ENCODE data around the gene ADAMTSL1.

Gene ADAMTSL1

GRCh38 chr9:18610956-18611355 is 137.0 kb downstream of the ADAMTSL1 start:
- Histone ChIP-seq H3K4me1 (ENCODE audit: control insufficient read depth in 1 of 2, insufficient read depth in 2 of 2, low read length in 2 of 2) (peaks cover 0 to 21% of the 10 kb centered on the region in 2 donors), H3K36me3 (ENCODE audit: control insufficient read depth in 1 of 2, insufficient read depth in 2 of 2, low read length in 2 of 2) (no peaks in the 10 kb centered on the region), H3K27me3 (ENCODE audit: low read depth, low read length) (no peaks in the 10 kb centered on the region), H3K9me3 (ENCODE audit: control insufficient read depth in 1 of 2, low read length in 2 of 2) (no peaks in the 10 kb centered on the region), H3K4me3 (ENCODE audit: low read depth in 1 of 2, low read length in 2 of 2) (no peak overlapping the region), H3K27ac (ENCODE audit: low read length) (no peak overlapping the region)

DNA sequence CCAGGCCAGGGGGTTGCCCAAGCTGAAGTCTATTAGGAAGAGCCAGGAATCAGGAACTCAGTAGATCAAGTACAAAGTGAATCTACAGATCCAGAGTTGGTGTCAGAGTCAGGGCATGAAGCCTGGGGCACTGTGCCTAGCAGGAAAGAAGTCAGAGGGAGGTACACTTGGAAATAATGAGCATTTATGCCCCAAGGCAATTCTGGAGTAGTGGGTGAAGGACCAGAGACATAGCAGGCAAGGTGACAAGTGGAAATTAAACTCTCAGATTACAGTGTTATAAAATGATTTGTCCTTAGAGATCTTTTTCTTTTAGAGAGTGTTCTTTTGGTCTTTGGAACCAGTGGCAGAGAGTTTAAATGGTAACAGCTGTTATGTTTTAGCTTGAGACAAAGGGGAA is 138.0 kb downstream of the ADAMTSL1 start:
- H3K4me3 ChIP-seq (ENCODE audit: low read depth in 1 of 2, low read length in 2 of 2) = no peak overlapping the region

DNA sequence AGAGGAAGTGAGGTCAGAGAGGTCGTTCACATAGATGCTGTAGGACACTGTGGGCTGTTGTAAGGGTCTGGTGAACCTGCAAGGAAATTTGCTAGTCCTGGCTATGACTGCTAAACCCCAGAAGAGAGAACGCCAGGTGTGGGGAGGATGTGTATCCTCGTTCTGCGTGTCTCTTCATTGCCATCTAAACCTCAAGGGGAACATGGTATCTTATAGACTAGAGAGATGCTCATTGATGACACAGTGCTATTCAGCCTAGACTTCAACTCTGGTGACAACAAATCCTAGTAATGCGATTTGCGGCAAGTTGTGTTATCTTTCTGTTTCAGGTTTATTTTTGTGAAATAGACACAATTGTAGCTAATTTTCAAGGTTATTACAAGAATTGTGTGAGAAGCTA is 140.2 kb downstream of the ADAMTSL1 start:
- H3K4me3 ChIP-seq (ENCODE audit: low read depth in 1 of 2, low read length in 2 of 2) = no peak overlapping the region
- peaks cover 0 to 9% of the 10 kb centered on the region in 2 donors for H3K4me1 ChIP-seq (ENCODE audit: control insufficient read depth in 1 of 2, insufficient read depth in 2 of 2, low read length in 2 of 2)
- H3K9me3 ChIP-seq (ENCODE audit: control insufficient read depth in 1 of 2, low read length in 2 of 2) = no peaks in the 10 kb centered on the region
- no peaks in the 10 kb centered on the region for H3K36me3 ChIP-seq (ENCODE audit: control insufficient read depth in 1 of 2, insufficient read depth in 2 of 2, low read length in 2 of 2)
- H3K27ac ChIP-seq (ENCODE audit: low read length) = no peak overlapping the region
- no peaks in the 10 kb centered on the region for H3K27me3 ChIP-seq (ENCODE audit: low read depth, low read length)

More for the DNA sequence above, 138.0 kb downstream of the ADAMTSL1 start:
- Histone ChIP-seq H3K27ac (ENCODE audit: low read length) (no peak overlapping the region), H3K27me3 (ENCODE audit: low read depth, low read length) (no peaks in the 10 kb centered on the region), H3K4me1 (ENCODE audit: control insufficient read depth in 1 of 2, insufficient read depth in 2 of 2, low read length in 2 of 2) (peaks cover 0 to 11% of the 10 kb centered on the region in 2 donors), H3K36me3 (ENCODE audit: control insufficient read depth in 1 of 2, insufficient read depth in 2 of 2, low read length in 2 of 2) (no peaks in the 10 kb centered on the region), H3K9me3 (ENCODE audit: control insufficient read depth in 1 of 2, low read length in 2 of 2) (no peaks in the 10 kb centered on the region)

DNA sequence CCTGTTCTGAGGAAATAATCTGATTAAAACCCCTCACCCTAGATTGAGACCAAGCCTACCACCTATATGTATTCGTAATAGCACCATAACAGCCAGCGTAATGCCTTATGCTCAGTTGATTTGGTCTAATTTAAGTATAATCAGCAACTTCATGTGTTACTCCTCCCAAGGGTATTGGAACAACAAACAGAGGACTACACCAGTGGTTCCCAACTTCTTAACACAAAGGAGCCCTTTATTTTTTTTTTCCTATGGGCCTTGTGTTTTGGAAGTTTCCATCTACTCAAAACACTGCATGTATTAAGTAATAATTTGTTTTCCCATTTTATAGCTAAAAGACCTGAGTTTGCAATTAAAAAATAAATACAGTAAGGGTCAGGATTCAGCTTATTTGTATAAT is 140.7 kb downstream of the ADAMTSL1 start:
- Histone ChIP-seq H3K9me3 (ENCODE audit: control insufficient read depth in 1 of 2, low read length in 2 of 2) (no peaks in the 10 kb centered on the region), H3K4me3 (ENCODE audit: low read depth in 1 of 2, low read length in 2 of 2) (no peak overlapping the region), H3K36me3 (ENCODE audit: control insufficient read depth in 1 of 2, insufficient read depth in 2 of 2, low read length in 2 of 2) (no peaks in the 10 kb centered on the region), H3K27me3 (ENCODE audit: low read depth, low read length) (no peaks in the 10 kb centered on the region), H3K27ac (ENCODE audit: low read length) (no peak overlapping the region), H3K4me1 (ENCODE audit: control insufficient read depth in 1 of 2, insufficient read depth in 2 of 2, low read length in 2 of 2) (peaks cover 0 to 9% of the 10 kb centered on the region in 2 donors)

- Histone ChIP-seq H3K4me1 (ENCODE audit: control insufficient read depth in 1 of 2, insufficient read depth in 2 of 2, low read length in 2 of 2) (peaks cover 0 to 3% of the 10 kb centered on the region in 2 donors), H3K27me3 (ENCODE audit: low read depth, low read length) (no peaks in the 10 kb centered on the region), H3K4me3 (ENCODE audit: low read depth in 1 of 2, low read length in 2 of 2) (no peak overlapping the region), H3K36me3 (ENCODE audit: control insufficient read depth in 1 of 2, insufficient read depth in 2 of 2, low read length in 2 of 2) (no peaks in the 10 kb centered on the region), H3K27ac (ENCODE audit: low read length) (no peak overlapping the region), H3K9me3 (ENCODE audit: control insufficient read depth in 1 of 2, low read length in 2 of 2) (no peaks in the 10 kb centered on the region)
Observed at GRCh38 chr9:18616976-18617375, 143.0 kb downstream of the ADAMTSL1 start.

GRCh38 chr9:18617759-18618158 is 143.8 kb downstream of the ADAMTSL1 start:
- H3K27me3 ChIP-seq (ENCODE audit: low read depth, low read length) = no peaks in the 10 kb centered on the region
- no peaks in the 10 kb centered on the region for H3K9me3 ChIP-seq (ENCODE audit: control insufficient read depth in 1 of 2, low read length in 2 of 2)
- H3K36me3 ChIP-seq (ENCODE audit: control insufficient read depth in 1 of 2, insufficient read depth in 2 of 2, low read length in 2 of 2) = no peaks in the 10 kb centered on the region
- no peak overlapping the region for H3K27ac ChIP-seq (ENCODE audit: low read length)
- no peak overlapping the region for H3K4me3 ChIP-seq (ENCODE audit: low read depth in 1 of 2, low read length in 2 of 2)
- H3K4me1 ChIP-seq (ENCODE audit: control insufficient read depth in 1 of 2, insufficient read depth in 2 of 2, low read length in 2 of 2) = no peaks in the 10 kb centered on the region

DNA sequence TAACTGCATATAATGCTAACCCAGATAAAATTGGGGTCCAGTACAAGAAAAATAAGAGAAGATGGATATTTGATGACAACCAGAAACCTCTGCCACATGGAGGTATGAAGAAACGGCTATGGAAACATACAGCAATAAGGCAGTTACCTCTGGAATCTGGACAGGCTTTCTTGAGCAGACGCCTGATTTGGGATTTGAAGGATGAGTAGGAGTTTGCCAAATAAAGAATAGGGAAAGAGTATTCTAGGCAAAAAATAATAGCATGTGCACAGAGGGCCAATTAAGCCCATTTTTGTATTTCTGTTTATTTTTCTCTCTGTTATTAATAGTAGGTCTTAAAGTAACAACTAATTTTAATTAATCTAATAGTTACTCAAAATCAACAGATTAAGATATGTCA is 144.9 kb downstream of the ADAMTSL1 start:
- no peaks in the 10 kb centered on the region for H3K36me3 ChIP-seq (ENCODE audit: control insufficient read depth in 1 of 2, insufficient read depth in 2 of 2, low read length in 2 of 2)
- no peaks in the 10 kb centered on the region for H3K4me1 ChIP-seq (ENCODE audit: control insufficient read depth in 1 of 2, insufficient read depth in 2 of 2, low read length in 2 of 2)
- H3K4me3 ChIP-seq (ENCODE audit: low read depth in 1 of 2, low read length in 2 of 2) = no peak overlapping the region
- H3K27ac ChIP-seq (ENCODE audit: low read length) = no peak overlapping the region
- H3K27me3 ChIP-seq (ENCODE audit: low read depth, low read length) = no peaks in the 10 kb centered on the region
- no peaks in the 10 kb centered on the region for H3K9me3 ChIP-seq (ENCODE audit: control insufficient read depth in 1 of 2, low read length in 2 of 2)

- Histone ChIP-seq H3K27me3 (ENCODE audit: low read depth, low read length) (no peaks in the 10 kb centered on the region), H3K9me3 (ENCODE audit: control insufficient read depth in 1 of 2, low read length in 2 of 2) (no peaks in the 10 kb centered on the region), H3K27ac (ENCODE audit: low read length) (no peak overlapping the region), H3K4me3 (ENCODE audit: low read depth in 1 of 2, low read length in 2 of 2) (no peak overlapping the region), H3K36me3 (ENCODE audit: control insufficient read depth in 1 of 2, insufficient read depth in 2 of 2, low read length in 2 of 2) (no peaks in the 10 kb centered on the region), H3K4me1 (ENCODE audit: control insufficient read depth in 1 of 2, insufficient read depth in 2 of 2, low read length in 2 of 2) (no peaks in the 10 kb centered on the region)
Observed at GRCh38 chr9:18622186-18622836, 148.4 kb downstream of the ADAMTSL1 start.

- Histone ChIP-seq H3K4me1 (ENCODE audit: control insufficient read depth in 1 of 2, insufficient read depth in 2 of 2, low read length in 2 of 2) (no peaks in the 10 kb centered on the region), H3K4me3 (ENCODE audit: low read depth in 1 of 2, low read length in 2 of 2) (no peak overlapping the region), H3K27me3 (ENCODE audit: low read depth, low read length) (no peaks in the 10 kb centered on the region), H3K27ac (ENCODE audit: low read length) (no peak overlapping the region), H3K9me3 (ENCODE audit: control insufficient read depth in 1 of 2, low read length in 2 of 2) (no peaks in the 10 kb centered on the region), H3K36me3 (ENCODE audit: control insufficient read depth in 1 of 2, insufficient read depth in 2 of 2, low read length in 2 of 2) (no peaks in the 10 kb centered on the region)
Observed at GRCh38 chr9:18623221-18624079, 149.5 kb downstream of the ADAMTSL1 start.

GRCh38 chr9:18626046-18626698 is 152.2 kb downstream of the ADAMTSL1 start:
- H3K36me3 ChIP-seq (ENCODE audit: control insufficient read depth in 1 of 2, insufficient read depth in 2 of 2, low read length in 2 of 2) = no peaks in the 10 kb centered on the region
- H3K9me3 ChIP-seq (ENCODE audit: control insufficient read depth in 1 of 2, low read length in 2 of 2) = no peaks in the 10 kb centered on the region
- H3K27ac ChIP-seq (ENCODE audit: low read length) = no peak overlapping the region
- H3K4me1 ChIP-seq (ENCODE audit: control insufficient read depth in 1 of 2, insufficient read depth in 2 of 2, low read length in 2 of 2) = no peaks in the 10 kb centered on the region
- no peaks in the 10 kb centered on the region for H3K27me3 ChIP-seq (ENCODE audit: low read depth, low read length)
- H3K4me3 ChIP-seq (ENCODE audit: low read depth in 1 of 2, low read length in 2 of 2) = no peak overlapping the region

- Histone ChIP-seq H3K4me1 (ENCODE audit: control insufficient read depth in 1 of 2, insufficient read depth in 2 of 2, low read length in 2 of 2) (peaks cover 0 to 4% of the 10 kb centered on the region in 2 donors), H3K36me3 (ENCODE audit: control insufficient read depth in 1 of 2, insufficient read depth in 2 of 2, low read length in 2 of 2) (no peaks in the 10 kb centered on the region), H3K27ac (ENCODE audit: low read length) (no peak overlapping the region), H3K9me3 (ENCODE audit: control insufficient read depth in 1 of 2, low read length in 2 of 2) (no peaks in the 10 kb centered on the region), H3K27me3 (ENCODE audit: low read depth, low read length) (no peaks in the 10 kb centered on the region), H3K4me3 (ENCODE audit: low read depth in 1 of 2, low read length in 2 of 2) (no peak overlapping the region)
Observed at GRCh38 chr9:18629136-18629535, 155.2 kb downstream of the ADAMTSL1 start.
